ENCODE measurements around the gene TEPSIN. TPM values are rescaled to one million over a fixed set of nuclear protein-coding genes. Genes with fewer than 3 reads are reported as not detected.
A peak's percentile ranks its signal among the peaks of the same experiment; 100 is the strongest.

The TEPSIN gene
- total RNA-seq, 1 experiment from 2014 or later, result 38.8 TPM

DNA sequence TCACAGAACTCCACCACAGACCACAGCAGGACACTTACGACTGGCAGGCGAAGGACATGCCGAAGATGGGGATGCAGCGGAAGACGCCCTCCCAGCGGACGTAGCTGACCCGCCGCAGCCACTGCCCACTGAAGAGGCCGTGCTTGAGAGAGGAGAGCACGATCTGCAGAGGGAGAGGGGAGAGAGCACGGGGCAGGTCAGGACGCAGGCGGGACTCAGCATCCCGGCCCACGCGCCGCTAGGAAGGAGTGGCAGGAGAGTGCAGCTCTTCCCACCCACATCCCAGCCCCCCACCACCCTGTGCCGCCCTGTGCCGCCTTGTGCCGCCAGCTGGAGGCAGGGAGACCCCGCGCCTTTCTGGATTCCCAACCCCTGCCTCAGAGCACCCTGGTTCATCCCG, 41.7 kb upstream of the TEPSIN start:
- no peak overlapping the region for H3K4ac ChIP-seq (ENCODE audit: low read depth, low read length)
- H2BK5ac ChIP-seq (ENCODE audit: insufficient read length, low read length), result no peak overlapping the region
- H3K4me1 Mint-ChIP-seq, result peaks cover 2 to 7% of the 10 kb centered on the region in 2 experiments; a peak in 3 of 4 replicates
- no peak overlapping the region for H3K27ac ChIP-seq (ENCODE audit: insufficient read length, low read depth, low read length)
- no peaks in the 10 kb centered on the region for H3K4me1 ChIP-seq (ENCODE audit: insufficient read depth, low read length)
- H3K23ac ChIP-seq (ENCODE audit: insufficient read length, low read depth, low read length), result no peak overlapping the region
- no peak overlapping the region for H2BK12ac ChIP-seq (ENCODE audit: insufficient read length, low read depth, low read length)
- H3K18ac ChIP-seq (ENCODE audit: insufficient read length, low read depth, low read length), result no peak overlapping the region
- no peak overlapping the region for H4K91ac ChIP-seq (ENCODE audit: insufficient read length, low read depth, low read length)
- TF ChIP-seq, protein P1, sequence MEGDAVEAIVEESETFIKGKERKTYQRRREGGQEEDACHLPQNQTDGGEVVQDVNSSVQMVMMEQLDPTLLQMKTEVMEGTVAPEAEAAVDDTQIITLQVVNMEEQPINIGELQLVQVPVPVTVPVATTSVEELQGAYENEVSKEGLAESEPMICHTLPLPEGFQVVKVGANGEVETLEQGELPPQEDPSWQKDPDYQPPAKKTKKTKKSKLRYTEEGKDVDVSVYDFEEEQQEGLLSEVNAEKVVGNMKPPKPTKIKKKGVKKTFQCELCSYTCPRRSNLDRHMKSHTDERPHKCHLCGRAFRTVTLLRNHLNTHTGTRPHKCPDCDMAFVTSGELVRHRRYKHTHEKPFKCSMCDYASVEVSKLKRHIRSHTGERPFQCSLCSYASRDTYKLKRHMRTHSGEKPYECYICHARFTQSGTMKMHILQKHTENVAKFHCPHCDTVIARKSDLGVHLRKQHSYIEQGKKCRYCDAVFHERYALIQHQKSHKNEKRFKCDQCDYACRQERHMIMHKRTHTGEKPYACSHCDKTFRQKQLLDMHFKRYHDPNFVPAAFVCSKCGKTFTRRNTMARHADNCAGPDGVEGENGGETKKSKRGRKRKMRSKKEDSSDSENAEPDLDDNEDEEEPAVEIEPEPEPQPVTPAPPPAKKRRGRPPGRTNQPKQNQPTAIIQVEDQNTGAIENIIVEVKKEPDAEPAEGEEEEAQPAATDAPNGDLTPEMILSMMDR (conservative IDR thresholded peaks at IDR 0.05), result no peak
- no peaks in the 10 kb centered on the region for H3K9me3 ChIP-seq (ENCODE audit: control insufficient read depth, low read depth, low read length)
- no peak for DNase-seq
- H3K9ac ChIP-seq (ENCODE audit: extremely low read depth, insufficient read length, low read length), result no peak overlapping the region
- WGBS (ENCODE audit: extremely low coverage, insufficient read length, low lambda C conversion rate), result no CpG with 5 or more reads among the region's 24 CpGs
- no peaks in the 10 kb centered on the region for H3K9me3 Mint-ChIP-seq
- no peaks in the 10 kb centered on the region for H4K20me1 ChIP-seq (ENCODE audit: control insufficient read depth, insufficient read depth, insufficient read length)
- H4K5ac ChIP-seq (ENCODE audit: insufficient read length, low read depth, low read length), result no peak overlapping the region
- H3T11ph ChIP-seq (ENCODE audit: low read length), result no peak overlapping the region
- H2BK20ac ChIP-seq (ENCODE audit: low read depth, low read length, poor library complexity, severe bottlenecking), result no peak overlapping the region
- no peaks in the 10 kb centered on the region for H3K23me2 ChIP-seq (ENCODE audit: insufficient read length, low read depth, low read length, poor library complexity, severe bottlenecking)
- H3K4me3 Mint-ChIP-seq, result no peak overlapping the region
- no peaks in the 10 kb centered on the region for H3K79me1 ChIP-seq (ENCODE audit: insufficient read depth, low read depth, low read length, poor library complexity, severe bottlenecking)
- peaks cover 9 to 35% (median 30%) of the 10 kb centered on the region in 3 experiments for H3K36me3 Mint-ChIP-seq (ENCODE audit: insufficient read depth in 1 of 3, low read depth in 3 of 3)
- no peak overlapping the region for H2BK15ac ChIP-seq (ENCODE audit: low read depth, low read length)
- no peak overlapping the region for H2BK120ac ChIP-seq (ENCODE audit: low read depth, low read length, poor library complexity, severe bottlenecking)
- no peaks in the 10 kb centered on the region for H3K27me3 Mint-ChIP-seq (ENCODE audit: low read depth)
- H3K4me2 ChIP-seq (ENCODE audit: insufficient read depth, insufficient read length, low read length), result no peak overlapping the region
- no peak overlapping the region for H4K8ac ChIP-seq (replicated peaks; ENCODE audit: insufficient read length, low read depth, low read length)
- no peak overlapping the region for H2AK5ac ChIP-seq (ENCODE audit: insufficient read length, low read length)
- H3K56ac ChIP-seq (ENCODE audit: insufficient read length, low read depth, low read length), result no peak overlapping the region
- H3K27me3 ChIP-seq (ENCODE audit: insufficient read depth, low read length), result no peaks in the 10 kb centered on the region
- no peak overlapping the region for H3K14ac ChIP-seq (ENCODE audit: insufficient read depth, low read length)
- no peaks in the 10 kb centered on the region for H3K79me2 ChIP-seq (ENCODE audit: insufficient read depth, low read length)
- no peak overlapping the region for H2AFZ ChIP-seq (ENCODE audit: low read length)
- peak overlapping the region in 2 of 3 experiments; percentile 10 to 47; a peak in 4 of 7 replicates for H3K27ac Mint-ChIP-seq
